Activated CD8-positive, alpha-beta memory T cell treated with anti-CD3 and anti-CD28 coated beads, Interleukin-2, amount 10 ng/mL, durations not matched to agents 7 days and 5 days (primary cell): ENCODE results near the gene C1QTNF3. TPM values are rescaled to one million over a fixed set of nuclear protein-coding genes. Genes with fewer than 3 reads are reported as not detected.

Source experiments
- ATAC-seq: fragments of 150-1000 bp; cut with Tn5 transposase; one replicate; pipeline ENCODE4 v1.10.0; 2021; ENCODE audit warnings: moderate library complexity
- CTCF ChIA-PET: fragments of 350-600 bp; sonication (Branson Sonifier 250); formaldehyde crosslinking; loops from one replicate; lab custom pipeline; 2021; ENCODE audit warnings: antibody characterized with exemption; lab: Charles Lee
- DNase-seq: peaks from one replicate; pipeline ENCODE4 v3.0.0-alpha.2; 2020
- H3K27ac Mint-ChIP-seq: one replicate; pipeline ENCODE4 v1.8.0; 2021; ENCODE audit warnings: mild to moderate bottlenecking, mixed read lengths
- H3K27me3 Mint-ChIP-seq: one replicate; pipeline ENCODE4 v1.8.0; 2021; ENCODE audit warnings: mixed read lengths
- H3K36me3 Mint-ChIP-seq: one replicate; pipeline ENCODE4 v1.8.0; 2021; ENCODE audit warnings: mild to moderate bottlenecking, mixed read lengths
- H3K4me1 Mint-ChIP-seq: one replicate; pipeline ENCODE4 v1.8.0; 2021; ENCODE audit warnings: mixed read lengths
- H3K4me3 Mint-ChIP-seq: one replicate; pipeline ENCODE4 v1.8.0; 2021; ENCODE audit warnings: mild to moderate bottlenecking, moderate library complexity, mixed read lengths
- H3K9me3 Mint-ChIP-seq: one replicate; pipeline ENCODE4 v1.8.0; 2022; ENCODE audit warnings: low read depth, mixed read lengths
- total RNA-seq, 2 experiments: library from RNA; stranded (reverse); gene quantifications; one replicate each; pipeline ENCODE4 v1.2.3, GENCODE V29; 2021

Gene C1QTNF3
- total RNA-seq, 2 experiments from 2014 or later, result 2.7 to 3.8 TPM

GRCh38 chr5:34028349-34028748, 14.7 kb downstream of the C1QTNF3 start:
- ATAC-seq, result no peak
- H3K27ac Mint-ChIP-seq, result no peak overlapping the region
- H3K9me3 Mint-ChIP-seq, result no peaks in the 10 kb centered on the region
- H3K27me3 Mint-ChIP-seq, result no peaks in the 10 kb centered on the region
- H3K36me3 Mint-ChIP-seq, result peaks cover 5% of the 10 kb centered on the region
- CTCF ChIA-PET, result no interaction called here
- H3K4me1 Mint-ChIP-seq, result peaks cover 8% of the 10 kb centered on the region
- H3K4me3 Mint-ChIP-seq, result no peak overlapping the region
- DNase-seq, result no peak

DNA sequence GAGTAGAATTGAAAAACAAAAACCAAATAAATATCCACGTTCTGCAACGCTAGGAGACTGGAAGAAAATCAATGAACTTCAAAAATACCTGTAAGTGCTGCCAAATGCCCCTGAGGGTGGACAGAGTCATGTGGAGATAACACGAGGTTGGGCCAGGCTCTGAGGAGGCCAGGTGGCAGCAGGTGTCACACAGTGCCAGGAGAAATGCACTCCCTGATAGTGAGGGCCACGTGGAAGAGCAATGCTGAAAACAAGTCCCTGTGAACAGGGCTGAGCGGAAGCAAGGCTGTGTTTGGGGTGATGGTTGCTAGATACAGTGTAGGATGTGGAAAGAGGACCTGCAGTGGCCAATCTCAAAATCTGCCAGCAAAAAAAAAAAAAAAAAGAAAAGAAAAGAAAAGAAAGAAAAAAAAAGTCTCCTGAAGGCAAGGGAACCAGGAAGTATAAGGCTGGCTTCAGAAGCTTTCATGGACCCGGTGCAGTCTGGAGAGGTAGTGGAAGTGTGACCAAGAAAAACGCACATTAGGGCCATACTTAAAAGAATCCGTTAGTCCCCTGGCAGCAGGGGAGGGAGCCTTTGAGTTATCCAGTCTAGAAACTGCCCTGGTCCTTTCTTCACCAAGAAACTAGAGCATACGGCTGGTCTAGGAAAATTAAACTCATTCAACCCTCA, 16.8 kb downstream of the C1QTNF3 start:
- ATAC-seq, result no peak
- no peaks in the 10 kb centered on the region for H3K9me3 Mint-ChIP-seq

GRCh38 chr5:34022121-34022705, 20.8 kb downstream of the C1QTNF3 start:
- ATAC-seq, result peak; percentile 99
- Mint-ChIP-seq H3K4me3 (no peak overlapping the region), H3K4me1 (peaks cover 39% of the 10 kb centered on the region), H3K36me3 (peaks cover 27% of the 10 kb centered on the region), H3K9me3 (no peaks in the 10 kb centered on the region), H3K27me3 (no peaks in the 10 kb centered on the region), H3K27ac (peak overlapping the region; percentile 87)
- CTCF ChIA-PET, result interaction anchor here (1.4 to 3.1 kb wide), 3 partner anchors 9 to 25 kb away, joined by 5 to 22 read pairs (median 8); partner anchors contain the start of gene AMACR
- peak; percentile 85 for DNase-seq

More for the DNA sequence above, 16.8 kb downstream of the C1QTNF3 start:
- H3K27me3 Mint-ChIP-seq, result no peaks in the 10 kb centered on the region
- H3K27ac Mint-ChIP-seq, result no peak overlapping the region
- no peak for DNase-seq
- H3K4me1 Mint-ChIP-seq, result peaks cover 27% of the 10 kb centered on the region
- H3K4me3 Mint-ChIP-seq, result no peak overlapping the region
- peaks cover 11% of the 10 kb centered on the region for H3K36me3 Mint-ChIP-seq
- CTCF ChIA-PET, result no interaction called here

GRCh38 chr5:34021334-34021733, 21.7 kb downstream of the C1QTNF3 start:
- Mint-ChIP-seq H3K9me3 (no peaks in the 10 kb centered on the region), H3K27me3 (no peaks in the 10 kb centered on the region), H3K36me3 (peaks cover 27% of the 10 kb centered on the region), H3K4me1 (peaks cover 41% of the 10 kb centered on the region), H3K4me3 (peak overlapping the region; percentile 13), H3K27ac (peak overlapping the region; percentile 87)
- DNase-seq, result no peak
- no peak for ATAC-seq
- CTCF ChIA-PET, result interaction anchor here (1.7 to 3.1 kb wide), 2 partner anchors 9 to 25 kb away, joined by 8 to 22 read pairs; no protein-coding TSS in a partner anchor

GRCh38 chr5:34020726-34021125, 22.3 kb downstream of the C1QTNF3 start:
- DNase-seq (no peak), ATAC-seq (no peak)
- Mint-ChIP-seq H3K4me3 (no peak overlapping the region), H3K36me3 (peaks cover 27% of the 10 kb centered on the region), H3K27ac (peak overlapping the region; percentile 87), H3K4me1 (peaks cover 45% of the 10 kb centered on the region), H3K9me3 (no peaks in the 10 kb centered on the region), H3K27me3 (no peaks in the 10 kb centered on the region)
- CTCF ChIA-PET, result interaction anchor here (0.6 to 3.1 kb wide), 2 partner anchors 12 to 24 kb away, joined by 3 to 22 read pairs; no protein-coding TSS in a partner anchor

- H3K9me3 Mint-ChIP-seq, result peaks cover 3% of the 10 kb centered on the region
- no peak for ATAC-seq
- CTCF ChIA-PET, result interaction anchor here (3.1 kb wide), 1 partner anchor 20 kb away, joined by 9 read pairs; no protein-coding TSS in a partner anchor
- peaks cover 29% of the 10 kb centered on the region for H3K36me3 Mint-ChIP-seq
- H3K4me1 Mint-ChIP-seq, result peaks cover 38% of the 10 kb centered on the region
- no peak overlapping the region for H3K4me3 Mint-ChIP-seq
- H3K27ac Mint-ChIP-seq, result no peak overlapping the region
- no peaks in the 10 kb centered on the region for H3K27me3 Mint-ChIP-seq
- DNase-seq, result no peak
Observed at GRCh38 chr5:34017254-34017653, 25.8 kb downstream of the C1QTNF3 start.

DNA sequence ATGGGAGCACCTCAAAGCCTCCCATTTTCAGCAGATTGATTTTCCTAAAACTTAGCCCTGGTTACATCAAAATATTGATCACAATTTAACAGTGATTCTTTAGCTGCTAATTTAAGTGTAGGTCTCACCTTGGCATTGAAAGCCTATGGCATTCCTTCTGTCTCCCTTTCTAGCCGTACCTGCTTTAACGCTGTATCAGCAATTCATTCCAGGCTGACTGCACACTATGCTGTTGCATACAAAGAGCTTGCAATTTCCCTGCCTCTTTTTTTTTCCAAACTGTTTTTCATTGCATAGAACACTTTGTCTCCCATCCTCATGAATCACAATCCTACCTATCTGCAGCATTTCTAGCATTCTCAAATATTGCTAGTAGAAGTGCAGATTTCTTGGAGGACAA, 26.3 kb downstream of the C1QTNF3 start:
- Mint-ChIP-seq H3K27ac (no peak overlapping the region), H3K27me3 (no peaks in the 10 kb centered on the region), H3K9me3 (peaks cover 3% of the 10 kb centered on the region), H3K4me1 (peaks cover 32% of the 10 kb centered on the region), H3K4me3 (no peak overlapping the region), H3K36me3 (peaks cover 28% of the 10 kb centered on the region)
- CTCF ChIA-PET, result interaction anchor here (3.1 kb wide), 1 partner anchor 20 kb away, joined by 9 read pairs; no protein-coding TSS in a partner anchor
- no peak for ATAC-seq
- DNase-seq, result no peak

GRCh38 chr5:34016222-34016621, 26.8 kb downstream of the C1QTNF3 start:
- ATAC-seq (no peak), DNase-seq (no peak)
- Mint-ChIP-seq H3K4me1 (peaks cover 27% of the 10 kb centered on the region), H3K27ac (no peak overlapping the region), H3K4me3 (no peak overlapping the region), H3K36me3 (peaks cover 23% of the 10 kb centered on the region), H3K27me3 (no peaks in the 10 kb centered on the region), H3K9me3 (peaks cover 3% of the 10 kb centered on the region)
- CTCF ChIA-PET, result interaction anchor here (1.5 to 3.1 kb wide), 2 partner anchors 10 to 19 kb away, joined by 3 to 9 read pairs; no protein-coding TSS in a partner anchor

GRCh38 chr5:34015120-34015822, 27.7 kb downstream of the C1QTNF3 start:
- DNase-seq (no peak), ATAC-seq (no peak)
- Mint-ChIP-seq H3K27me3 (no peaks in the 10 kb centered on the region), H3K4me1 (peaks cover 19% of the 10 kb centered on the region), H3K4me3 (no peak overlapping the region), H3K9me3 (peaks cover 3% of the 10 kb centered on the region), H3K27ac (no peak overlapping the region), H3K36me3 (peaks cover 15% of the 10 kb centered on the region)
- CTCF ChIA-PET, result interaction anchor here (1.5 to 3.1 kb wide), 2 partner anchors 9 to 18 kb away, joined by 3 to 9 read pairs; no protein-coding TSS in a partner anchor

- CTCF ChIA-PET, result no interaction called here
Observed at GRCh38 chr5:34014626-34015025, 28.4 kb downstream of the C1QTNF3 start.

GRCh38 chr5:34013547-34013946, 29.5 kb downstream of the C1QTNF3 start:
- Mint-ChIP-seq H3K4me3 (no peak overlapping the region), H3K36me3 (peaks cover 9% of the 10 kb centered on the region), H3K27me3 (no peaks in the 10 kb centered on the region), H3K4me1 (peaks cover 26% of the 10 kb centered on the region), H3K27ac (no peak overlapping the region), H3K9me3 (peaks cover 3% of the 10 kb centered on the region)
- ATAC-seq (no peak), DNase-seq (no peak)
- CTCF ChIA-PET, result interaction anchor here (0.9 to 1.8 kb wide), 3 partner anchors 9 to 171 kb away, joined by 3 to 8 read pairs (median 6); no protein-coding TSS in a partner anchor

More at GRCh38 chr5:34014626-34015025, 28.4 kb downstream of the C1QTNF3 start:
- Mint-ChIP-seq H3K4me1 (peaks cover 19% of the 10 kb centered on the region), H3K9me3 (peaks cover 3% of the 10 kb centered on the region), H3K36me3 (peaks cover 12% of the 10 kb centered on the region), H3K27ac (no peak overlapping the region), H3K27me3 (no peaks in the 10 kb centered on the region), H3K4me3 (no peak overlapping the region)
- ATAC-seq (no peak), DNase-seq (no peak)

DNA sequence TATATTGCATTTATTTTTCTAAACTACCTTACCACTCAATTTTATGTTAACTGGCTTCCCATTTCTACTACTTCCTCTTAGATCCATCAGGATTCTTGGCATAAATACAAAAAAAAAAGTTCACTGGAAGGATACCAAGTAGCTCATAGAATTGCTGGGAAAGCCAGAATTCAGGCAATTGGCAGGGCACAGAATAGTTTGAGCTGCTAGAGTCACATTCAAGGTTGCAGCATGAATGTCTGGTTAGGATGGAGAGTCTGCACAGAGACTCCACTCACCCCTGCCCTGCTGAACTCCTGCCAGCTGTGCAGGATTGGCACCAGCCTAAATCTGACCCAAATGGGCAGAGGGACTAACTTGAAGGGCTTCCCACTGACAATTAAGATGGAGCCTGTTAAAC, 30.2 kb downstream of the C1QTNF3 start:
- H3K27ac Mint-ChIP-seq, result no peak overlapping the region
- CTCF ChIA-PET, result interaction anchor here (0.9 to 1.8 kb wide), 3 partner anchors 9 to 172 kb away, joined by 3 to 8 read pairs (median 6); no protein-coding TSS in a partner anchor
- H3K4me1 Mint-ChIP-seq, result peaks cover 29% of the 10 kb centered on the region
- H3K4me3 Mint-ChIP-seq, result no peak overlapping the region
- peaks cover 3% of the 10 kb centered on the region for H3K9me3 Mint-ChIP-seq
- DNase-seq, result no peak
- no peaks in the 10 kb centered on the region for H3K27me3 Mint-ChIP-seq
- ATAC-seq, result no peak
- peaks cover 7% of the 10 kb centered on the region for H3K36me3 Mint-ChIP-seq

DNA sequence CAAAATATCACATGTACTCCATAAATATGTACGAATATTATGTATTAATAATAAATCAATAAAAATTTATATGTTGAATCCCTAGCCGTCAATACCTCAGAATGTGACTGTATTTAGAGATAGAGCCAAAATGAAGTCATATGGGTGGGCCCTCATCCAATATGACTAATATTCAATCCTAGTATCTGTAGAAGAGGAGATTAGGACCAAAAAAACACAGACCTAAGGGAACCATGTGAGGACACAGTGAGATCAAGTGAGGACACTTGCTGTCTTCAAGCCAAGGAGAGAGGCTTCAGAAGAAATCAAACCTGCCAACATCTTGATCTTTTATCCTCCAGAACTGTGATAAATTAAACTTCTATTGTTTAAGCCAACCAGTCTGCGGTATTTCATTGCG, 31.5 kb downstream of the C1QTNF3 start:
- peaks cover 3% of the 10 kb centered on the region for H3K9me3 Mint-ChIP-seq
- H3K36me3 Mint-ChIP-seq, result peaks cover 7% of the 10 kb centered on the region
- CTCF ChIA-PET, result no interaction called here
- no peaks in the 10 kb centered on the region for H3K27me3 Mint-ChIP-seq
- no peak overlapping the region for H3K4me3 Mint-ChIP-seq
- no peak overlapping the region for H3K27ac Mint-ChIP-seq
- ATAC-seq (no peak), DNase-seq (no peak)
- peaks cover 36% of the 10 kb centered on the region for H3K4me1 Mint-ChIP-seq
